HEK293T (cell line): ENCODE results near the gene PDE7B.
"Not testable (repeated sequence)": the region's sequence is repeated elsewhere in the genome, so short reads cannot be mapped to it uniquely, and the experiment has no call there.

Experiments used
- CTCF ChIA-PET: fragments of 350-600 bp; formaldehyde crosslinking; extraction: SDS; loops from one replicate; lab custom pipeline; 2021; ENCODE audit warnings: antibody characterized with exemption, inconsistent platforms; lab: Yijun Ruan, JAX
- POLR2A ChIA-PET: fragments of 350-600 bp; formaldehyde crosslinking; extraction: SDS; loops from one replicate; lab custom pipeline; 2020; ENCODE audit warnings: antibody characterized with exemption, inconsistent platforms; lab: Yijun Ruan, JAX
- DNase-seq: peaks from one replicate; pipeline ENCODE4 v3.0.0; 2012; ENCODE audit warnings: mixed read lengths; ENCODE audit errors: extremely low spot score
- ARNT ChIP-seq: fragments of 450-650 bp; IDR thresholded peaks from 2 replicates; pipeline ENCODE4 v1.6.1; 2017; ENCODE audit warnings: mild to moderate bottlenecking
- BHLHE40 ChIP-seq: fragments of 450-650 bp; IDR thresholded peaks from 2 replicates; pipeline ENCODE4 v1.6.1; 2016; ENCODE audit warnings: mild to moderate bottlenecking, moderate library complexity, borderline replicate concordance
- CTBP1 ChIP-seq: fragments of 450-650 bp; IDR thresholded peaks from 2 replicates; pipeline ENCODE4 v1.6.1; 2016; ENCODE audit warnings: borderline replicate concordance
- ELF4 ChIP-seq: fragments of 450-650 bp; IDR thresholded peaks from 2 replicates; pipeline ENCODE4 v1.6.1; 2017; ENCODE audit warnings: antibody characterized with exemption
- FOXA1 ChIP-seq: fragments of 450-650 bp; IDR thresholded peaks from 2 replicates; pipeline ENCODE4 v1.6.1; 2016; ENCODE audit warnings: mild to moderate bottlenecking
- FOXK2 ChIP-seq: fragments of 450-650 bp; IDR thresholded peaks from 2 replicates; pipeline ENCODE4 v1.6.1; 2016; ENCODE audit warnings: mild to moderate bottlenecking
- FOXM1 ChIP-seq: fragments of 450-650 bp; IDR thresholded peaks from 2 replicates; pipeline ENCODE4 v1.6.1; 2017; ENCODE audit warnings: mild to moderate bottlenecking, borderline replicate concordance
- HDGF ChIP-seq: fragments of 450-650 bp; IDR thresholded peaks from 2 replicates; pipeline ENCODE4 v1.6.1; 2017; ENCODE audit warnings: antibody characterized with exemption, borderline replicate concordance
- L3MBTL2 ChIP-seq: fragments of 450-650 bp; conservative IDR thresholded peaks from 2 replicates; pipeline ENCODE4 v1.6.1; 2016; ENCODE audit warnings: mild to moderate bottlenecking
- LEF1 ChIP-seq: fragments of 450-650 bp; IDR thresholded peaks from 2 replicates; pipeline ENCODE4 v1.6.1; 2017; ENCODE audit warnings: mild to moderate bottlenecking, borderline replicate concordance
- NFRKB ChIP-seq: fragments of 450-650 bp; IDR thresholded peaks from 2 replicates; pipeline ENCODE4 v1.6.1; 2016; ENCODE audit warnings: mild to moderate bottlenecking, moderate library complexity
- PKNOX1 ChIP-seq: fragments of 450-650 bp; IDR thresholded peaks from 2 replicates; pipeline ENCODE4 v1.6.1; 2016
- SP1 ChIP-seq: fragments of 450-650 bp; IDR thresholded peaks from 2 replicates; pipeline ENCODE4 v1.6.1; 2017
- SUZ12 ChIP-seq: fragments of 450-650 bp; IDR thresholded peaks from 2 replicates; pipeline ENCODE4 v1.6.1; 2016; ENCODE audit warnings: mild to moderate bottlenecking
- TARDBP ChIP-seq: fragments of 450-650 bp; IDR thresholded peaks from 2 replicates; pipeline ENCODE4 v1.6.1; 2016
- ZNF384 ChIP-seq: fragments of 450-650 bp; IDR thresholded peaks from 2 replicates; pipeline ENCODE4 v1.6.1; 2016

PDE7B gene

GRCh38 chr6:136102991-136103688 is 251.6 kb downstream of the PDE7B start:
- ChIA-PET POLR2A (interaction anchor here (1.5 kb wide), 1 partner anchor 187 kb away, joined by 4 read pairs; the partner anchor contains the start of gene BCLAF1), CTCF (interaction anchor here (0.6 to 0.8 kb wide), 3 partner anchors 10 to 1834 kb away, joined by 3 read pairs; no protein-coding TSS in a partner anchor)
- no peak for TF ChIP-seq CTBP1
- TF ChIP-seq HDGF, result no peak
- no peak for TF ChIP-seq ZNF384
- TF ChIP-seq PKNOX1, result peak; percentile 40
- DNase-seq, result no peak

GRCh38 chr6:136103763-136104311 is 252.3 kb downstream of the PDE7B start:
- TF ChIP-seq BHLHE40 (no peak), FOXA1 (no peak)
- ChIA-PET POLR2A (interaction anchor here (1.1 to 1.5 kb wide), 2 partner anchors 19 to 186 kb away, joined by 3 to 4 read pairs; partner anchors contain the start of gene BCLAF1), CTCF (interaction anchor here (0.8 kb wide), 1 partner anchor 15 kb away, joined by 3 read pairs; no protein-coding TSS in a partner anchor)
- DNase-seq, result no peak

GRCh38 chr6:136104556-136104955 is 253.1 kb downstream of the PDE7B start:
- ChIA-PET CTCF (no interaction called here), POLR2A (interaction anchor here (1.1 kb wide), 1 partner anchor 18 kb away, joined by 3 read pairs; no protein-coding TSS in a partner anchor)
- TF ChIP-seq SUZ12, result no peak
- no peak for TF ChIP-seq TARDBP
- TF ChIP-seq FOXM1, result no peak
- TF ChIP-seq HDGF, result no peak
- no peak for TF ChIP-seq NFRKB
- no peak for TF ChIP-seq SP1
- TF ChIP-seq ARNT, result no peak
- TF ChIP-seq ZNF384, result no peak
- TF ChIP-seq LEF1, result no peak
- TF ChIP-seq ELF4, result no peak
- TF ChIP-seq BHLHE40, result no peak
- TF ChIP-seq PKNOX1, result no peak
- TF ChIP-seq FOXA1, result no peak
- no peak for TF ChIP-seq L3MBTL2
- no peak for TF ChIP-seq CTBP1
- DNase-seq, result no peak

GRCh38 chr6:136105797-136106196 is 254.3 kb downstream of the PDE7B start:
- DNase-seq, POLR2A ChIA-PET, CTCF ChIA-PET: not testable (repeated sequence)

GRCh38 chr6:136108361-136108945 is 257.0 kb downstream of the PDE7B start:
- POLR2A ChIA-PET, result no interaction called here
- CTCF ChIA-PET, result interaction anchor here (0.8 kb wide), 1 partner anchor 195 kb away, joined by 5 read pairs; no protein-coding TSS in a partner anchor

GRCh38 chr6:136111831-136112230 is 260.3 kb downstream of the PDE7B start:
- POLR2A ChIA-PET, result no interaction called here
- TF ChIP-seq L3MBTL2, result no peak
- TF ChIP-seq FOXM1, result no peak
- no peak for TF ChIP-seq ARNT
- no peak for TF ChIP-seq HDGF
- no peak for TF ChIP-seq FOXK2
- no peak for TF ChIP-seq TARDBP
- no peak for TF ChIP-seq ZNF384
- TF ChIP-seq PKNOX1, result no peak
- no peak for TF ChIP-seq LEF1
- no peak for TF ChIP-seq NFRKB
- no peak for TF ChIP-seq SP1
- no peak for TF ChIP-seq ELF4
- TF ChIP-seq BHLHE40, result no peak
- no peak for TF ChIP-seq CTBP1
- no peak for TF ChIP-seq SUZ12
- TF ChIP-seq FOXA1, result no peak
- CTCF ChIA-PET, result no interaction called here
- no peak for DNase-seq

More at GRCh38 chr6:136108361-136108945, 257.0 kb downstream of the PDE7B start:
- no peak for DNase-seq
- TF ChIP-seq TARDBP (no peak), LEF1 (no peak), CTBP1 (no peak), ARNT (no peak), SUZ12 (no peak), PKNOX1 (no peak), L3MBTL2 (no peak; the same call in 1 of the 2 replicates), FOXK2 (no peak)
